Endothelial cell of umbilical vein (primary cell): ENCODE data around the gene MFSD6L.

Source experiments
- EZH2 ChIP-seq: IDR thresholded peaks from 2 replicates; pipeline ENCODE4 v1.6.1; 2012; ENCODE audit warnings: borderline replicate concordance, low read depth, mild to moderate bottlenecking, moderate library complexity, low read length, inconsistent platforms; ENCODE audit not compliant: severe bottlenecking
- MYC ChIP-seq: IDR thresholded peaks from one replicate; pipeline ENCODE4 v1.6.1; 2011; ENCODE audit warnings: mild to moderate bottlenecking, low read depth, low read length
- POLR2A ChIP-seq: IDR thresholded peaks from 2 replicates; pipeline ENCODE4 v1.6.1; 2012; ENCODE audit warnings: low read depth, mild to moderate bottlenecking, control low read depth, low read length
- TF ChIP-seq, protein P1 (sequence below), 2 donors: IDR thresholded peaks; 1 replicate in 1 of 2; 2 replicates in 1 of 2; pipeline ENCODE4 v1.5.1; 2011; ENCODE audit warnings: low read length in 2 of 2, mild to moderate bottlenecking in 2 of 2, moderate library complexity in 2 of 2, control low read depth in 1 of 2, inconsistent platforms in 1 of 2, low read depth in 1 of 2; ENCODE audit not compliant: insufficient read depth in 1 of 2; ENCODE audit errors: extremely low read depth in 1 of 2

GRCh38 chr17:8806253-8806925, 7.2 kb upstream of the MFSD6L start:
- TF ChIP-seq, protein P1, sequence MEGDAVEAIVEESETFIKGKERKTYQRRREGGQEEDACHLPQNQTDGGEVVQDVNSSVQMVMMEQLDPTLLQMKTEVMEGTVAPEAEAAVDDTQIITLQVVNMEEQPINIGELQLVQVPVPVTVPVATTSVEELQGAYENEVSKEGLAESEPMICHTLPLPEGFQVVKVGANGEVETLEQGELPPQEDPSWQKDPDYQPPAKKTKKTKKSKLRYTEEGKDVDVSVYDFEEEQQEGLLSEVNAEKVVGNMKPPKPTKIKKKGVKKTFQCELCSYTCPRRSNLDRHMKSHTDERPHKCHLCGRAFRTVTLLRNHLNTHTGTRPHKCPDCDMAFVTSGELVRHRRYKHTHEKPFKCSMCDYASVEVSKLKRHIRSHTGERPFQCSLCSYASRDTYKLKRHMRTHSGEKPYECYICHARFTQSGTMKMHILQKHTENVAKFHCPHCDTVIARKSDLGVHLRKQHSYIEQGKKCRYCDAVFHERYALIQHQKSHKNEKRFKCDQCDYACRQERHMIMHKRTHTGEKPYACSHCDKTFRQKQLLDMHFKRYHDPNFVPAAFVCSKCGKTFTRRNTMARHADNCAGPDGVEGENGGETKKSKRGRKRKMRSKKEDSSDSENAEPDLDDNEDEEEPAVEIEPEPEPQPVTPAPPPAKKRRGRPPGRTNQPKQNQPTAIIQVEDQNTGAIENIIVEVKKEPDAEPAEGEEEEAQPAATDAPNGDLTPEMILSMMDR (IDR thresholded peaks at IDR 0.05; ENCODE audit: extremely low read depth in 1 of 2, insufficient read depth in 1 of 2, low read depth in 1 of 2, low read length in 2 of 2): no peak
- TF ChIP-seq MYC: no peak
- TF ChIP-seq EZH2: no peak
- TF ChIP-seq POLR2A: no peak
